GM12874 (cell line): ENCODE results near the gene SDC3.

Source experiments
- TF ChIP-seq, protein P1 (sequence below): IDR thresholded peaks from 2 replicates; pipeline ENCODE4 v1.5.1; 2011; ENCODE audit warnings: low read depth, mild to moderate bottlenecking, control low read depth, low read length, moderate library complexity; ENCODE audit not compliant: insufficient read depth

The SDC3 gene

DNA sequence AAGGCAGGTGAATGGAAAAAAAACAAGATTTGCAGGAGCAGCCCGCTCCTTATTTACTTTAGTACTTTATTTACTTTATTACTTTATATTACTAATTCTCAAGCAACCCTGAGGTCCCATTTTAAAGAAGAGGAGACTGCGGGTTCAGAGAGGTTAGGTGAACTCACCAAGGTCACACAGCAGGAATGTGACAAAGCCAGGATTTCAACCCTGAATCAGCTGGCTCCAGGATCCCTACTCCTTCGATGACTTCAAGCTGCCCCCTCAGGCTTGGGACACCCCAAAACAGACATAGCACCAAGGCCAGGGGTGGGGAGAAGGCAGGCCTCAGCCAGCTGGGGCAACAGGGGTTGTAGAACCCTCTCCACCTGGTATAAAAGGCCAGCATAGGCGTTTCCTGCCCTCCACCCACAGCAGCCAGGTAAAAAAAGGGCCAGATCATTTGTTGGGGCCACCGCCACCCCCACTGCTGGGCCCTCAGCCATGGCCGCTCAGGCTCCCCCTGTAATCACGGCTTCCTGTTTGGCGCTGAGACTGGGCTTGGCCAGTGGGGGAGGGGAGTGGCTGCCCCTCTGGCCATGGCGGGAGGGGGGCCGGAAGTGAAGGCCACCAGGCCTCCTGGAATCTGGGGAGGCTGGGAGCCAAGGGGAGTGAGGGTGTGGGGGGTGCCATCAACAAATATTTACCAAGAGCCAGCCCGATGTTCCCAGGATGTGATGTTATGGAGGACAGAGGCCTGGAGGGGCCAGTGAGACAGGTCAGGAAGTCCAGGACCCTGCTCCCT lies 6.6 kb downstream of the SDC3 start:
- TF ChIP-seq, protein P1, sequence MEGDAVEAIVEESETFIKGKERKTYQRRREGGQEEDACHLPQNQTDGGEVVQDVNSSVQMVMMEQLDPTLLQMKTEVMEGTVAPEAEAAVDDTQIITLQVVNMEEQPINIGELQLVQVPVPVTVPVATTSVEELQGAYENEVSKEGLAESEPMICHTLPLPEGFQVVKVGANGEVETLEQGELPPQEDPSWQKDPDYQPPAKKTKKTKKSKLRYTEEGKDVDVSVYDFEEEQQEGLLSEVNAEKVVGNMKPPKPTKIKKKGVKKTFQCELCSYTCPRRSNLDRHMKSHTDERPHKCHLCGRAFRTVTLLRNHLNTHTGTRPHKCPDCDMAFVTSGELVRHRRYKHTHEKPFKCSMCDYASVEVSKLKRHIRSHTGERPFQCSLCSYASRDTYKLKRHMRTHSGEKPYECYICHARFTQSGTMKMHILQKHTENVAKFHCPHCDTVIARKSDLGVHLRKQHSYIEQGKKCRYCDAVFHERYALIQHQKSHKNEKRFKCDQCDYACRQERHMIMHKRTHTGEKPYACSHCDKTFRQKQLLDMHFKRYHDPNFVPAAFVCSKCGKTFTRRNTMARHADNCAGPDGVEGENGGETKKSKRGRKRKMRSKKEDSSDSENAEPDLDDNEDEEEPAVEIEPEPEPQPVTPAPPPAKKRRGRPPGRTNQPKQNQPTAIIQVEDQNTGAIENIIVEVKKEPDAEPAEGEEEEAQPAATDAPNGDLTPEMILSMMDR = no peak

DNA sequence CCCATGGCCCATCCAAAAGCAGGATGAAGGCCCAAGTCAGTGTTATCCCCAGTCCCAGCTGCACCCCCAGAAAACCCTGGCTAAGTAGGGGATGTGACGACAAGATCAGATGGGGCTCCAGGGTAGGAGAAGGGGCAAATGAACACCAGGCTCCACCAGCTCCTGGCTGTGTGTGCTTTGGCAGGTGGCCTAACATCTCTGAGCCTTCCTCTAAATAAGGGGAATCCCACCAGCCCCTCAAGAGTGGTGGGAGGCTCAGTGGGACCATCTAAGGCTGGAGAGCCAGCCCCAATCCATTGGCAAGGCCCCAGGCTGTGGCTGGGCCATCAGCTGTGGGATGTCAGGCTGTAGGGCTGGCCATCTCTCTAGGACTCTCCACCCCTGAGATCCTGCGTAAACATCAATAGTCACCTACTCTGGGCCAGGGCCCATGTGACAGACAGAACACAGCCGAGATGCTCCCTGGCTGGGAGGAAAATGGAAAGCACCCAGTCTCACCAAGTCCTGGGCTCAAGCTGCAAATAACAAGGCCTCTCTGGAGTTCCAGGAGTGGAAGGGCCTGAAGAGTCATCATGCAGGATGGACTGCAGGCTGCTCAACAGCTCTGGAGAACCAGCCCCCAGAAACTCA lies 7.5 kb downstream of the SDC3 start:
- TF ChIP-seq, protein P1 = no peak

DNA sequence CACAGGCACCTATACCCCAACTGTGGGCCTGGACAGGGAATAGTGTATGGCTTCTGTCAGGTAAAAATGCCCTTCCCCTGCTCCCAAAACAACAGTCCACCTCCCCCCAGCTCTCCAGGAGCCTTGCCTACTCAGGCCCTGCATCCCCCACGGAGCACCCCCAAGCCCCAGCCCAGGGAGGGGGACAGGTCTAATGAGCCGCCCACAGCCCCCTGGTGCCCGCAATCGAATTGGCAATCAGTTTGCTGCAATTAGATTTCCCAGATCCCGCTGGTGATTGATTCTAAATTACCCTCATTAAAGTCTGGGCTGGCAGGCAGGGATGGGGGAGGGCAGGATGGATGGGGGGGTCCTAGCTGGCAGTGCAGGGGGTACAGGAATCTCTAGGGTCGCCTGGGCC lies 8.1 kb downstream of the SDC3 start:
- TF ChIP-seq, protein P1 = no peak

DNA sequence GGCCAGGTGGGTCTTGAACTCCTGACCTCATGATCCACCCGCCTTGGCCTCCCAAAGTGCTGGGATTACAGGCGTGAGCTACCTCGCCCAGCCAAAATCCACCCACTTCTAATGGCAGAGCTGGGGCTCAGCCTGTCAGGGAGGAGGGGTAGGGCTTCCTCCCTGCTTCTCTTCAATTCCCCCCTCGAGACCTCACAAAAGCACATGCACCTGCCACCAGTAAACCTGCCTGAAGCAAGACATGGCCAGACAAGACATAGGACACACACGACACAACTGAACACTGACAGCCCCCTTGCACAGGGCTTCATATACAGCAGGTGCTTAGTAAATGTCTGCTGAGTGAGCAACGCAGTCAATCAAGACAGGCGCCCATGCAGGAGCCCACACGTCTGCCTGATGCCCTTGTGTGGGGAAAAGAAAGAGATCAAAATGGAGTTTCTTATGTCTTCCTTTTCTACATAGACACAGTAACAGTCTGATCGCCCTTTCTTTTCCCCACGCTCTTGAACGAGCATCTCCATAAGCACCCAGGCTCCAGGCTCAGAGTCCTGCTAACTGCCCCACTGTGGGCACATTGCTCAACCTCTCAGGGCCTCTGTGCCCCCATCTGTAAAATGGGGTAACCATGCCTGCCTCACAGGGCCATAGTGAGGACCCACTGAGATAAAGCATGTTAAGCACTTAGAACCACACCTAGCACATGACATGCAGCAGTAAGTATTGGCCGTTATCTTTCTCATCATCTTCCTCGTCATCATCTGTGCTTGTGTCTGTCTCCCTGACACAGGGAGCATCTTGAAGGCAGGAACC lies 8.8 kb downstream of the SDC3 start:
- TF ChIP-seq, protein P1 = no peak

DNA sequence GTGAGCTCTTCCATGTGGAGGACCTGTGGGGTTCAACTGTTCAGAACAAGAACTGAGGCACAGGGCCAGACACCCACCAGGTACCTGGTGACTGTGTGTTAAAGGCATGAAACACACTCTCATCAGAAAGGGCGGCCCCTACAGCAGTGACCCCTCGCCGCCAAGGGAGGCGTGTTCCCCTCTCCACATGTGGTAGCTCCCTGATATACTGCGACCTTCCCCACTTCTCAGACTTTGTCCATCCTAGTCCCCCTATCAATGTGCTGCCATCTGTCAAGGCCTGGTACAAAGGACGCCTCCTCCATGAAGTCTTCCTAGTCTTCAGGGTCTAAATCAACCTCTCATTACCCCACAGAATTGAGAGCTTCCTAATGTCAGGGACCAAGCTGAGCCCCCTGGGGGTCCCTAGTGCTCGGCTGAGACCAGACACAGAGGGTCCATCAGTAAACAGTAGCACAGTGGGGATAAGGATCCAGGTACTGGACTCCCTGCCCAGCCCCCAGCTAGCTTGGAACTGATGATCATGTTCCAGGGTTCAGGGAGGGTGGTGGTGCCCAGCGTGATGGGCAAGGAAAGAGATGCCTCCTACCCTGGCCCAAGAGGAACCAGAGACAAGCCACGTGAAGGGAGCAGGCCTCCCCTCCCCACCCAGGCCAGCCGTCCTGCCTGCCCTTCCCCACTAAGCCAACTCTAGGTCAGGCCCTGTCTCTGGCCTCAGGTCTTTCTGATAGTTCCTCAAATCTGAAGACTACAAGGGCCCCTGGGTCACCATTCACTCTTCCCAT lies 10.3 kb downstream of the SDC3 start:
- TF ChIP-seq, protein P1 = no peak

DNA sequence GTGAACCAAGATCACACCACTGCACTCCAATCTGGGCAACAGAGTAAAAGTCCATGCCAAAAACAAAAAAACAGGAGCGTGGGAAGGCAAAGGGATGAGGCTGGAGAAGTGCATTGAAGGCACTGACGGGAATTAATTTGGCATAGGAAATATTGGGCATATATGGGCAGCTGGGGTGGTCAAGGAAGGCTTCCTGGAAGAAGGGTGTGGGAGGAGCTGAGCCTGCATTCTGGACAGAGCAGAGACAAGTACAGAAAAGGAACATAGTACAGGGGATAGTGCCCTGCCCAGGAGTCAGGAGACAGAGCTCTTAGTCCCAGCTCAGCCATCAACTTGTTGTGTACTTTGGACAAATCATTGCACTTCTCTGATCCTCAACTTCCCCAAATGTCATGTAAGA lies 11.7 kb downstream of the SDC3 start:
- TF ChIP-seq, protein P1 = no peak
